Raji (cell line): ENCODE data around the gene CEP57L1.

Source experiments
- POLR2A ChIP-seq: IDR thresholded peaks from 2 replicates; pipeline ENCODE4 v1.6.1; 2011; ENCODE audit warnings: low read depth, low read length, control low read depth; ENCODE audit not compliant: insufficient read depth

CEP57L1 gene

GRCh38 chr6:109060571-109060970 lies 34.7 kb upstream of the CEP57L1 start:
- TF ChIP-seq POLR2A = no peak

- no peak for TF ChIP-seq POLR2A
These were observed 33.1 kb upstream of the CEP57L1 start for GRCh38 chr6:109062216-109062615.

- TF ChIP-seq POLR2A = no peak
These were observed 32.4 kb upstream of the CEP57L1 start for GRCh38 chr6:109062767-109063352.

- no peak for TF ChIP-seq POLR2A
These were observed 25.6 kb upstream of the CEP57L1 start for GRCh38 chr6:109069746-109070145.

GRCh38 chr6:109071125-109071917 lies 24.0 kb upstream of the CEP57L1 start:
- TF ChIP-seq POLR2A = no peak

GRCh38 chr6:109073344-109074132 lies 21.8 kb upstream of the CEP57L1 start:
- TF ChIP-seq POLR2A = no peak

- TF ChIP-seq POLR2A = no peak
These were observed 21.2 kb upstream of the CEP57L1 start for GRCh38 chr6:109074133-109074415.

GRCh38 chr6:109075934-109076333 lies 19.4 kb upstream of the CEP57L1 start:
- no peak for TF ChIP-seq POLR2A

GRCh38 chr6:109076377-109076776 lies 18.9 kb upstream of the CEP57L1 start:
- no peak for TF ChIP-seq POLR2A

- no peak for TF ChIP-seq POLR2A
These were observed 15.3 kb upstream of the CEP57L1 start for GRCh38 chr6:109079981-109080380.

- TF ChIP-seq POLR2A = no peak
These were observed 14.3 kb upstream of the CEP57L1 start for GRCh38 chr6:109081026-109081425.

- no peak for TF ChIP-seq POLR2A
These were observed 13.7 kb upstream of the CEP57L1 start for GRCh38 chr6:109081516-109082187.

GRCh38 chr6:109082188-109082577 lies 13.1 kb upstream of the CEP57L1 start:
- TF ChIP-seq POLR2A = no peak

- no peak for TF ChIP-seq POLR2A
These were observed 11.7 kb upstream of the CEP57L1 start for GRCh38 chr6:109083657-109084056.

GRCh38 chr6:109087661-109088264 lies 7.5 kb upstream of the CEP57L1 start:
- no peak for TF ChIP-seq POLR2A
